NCI-H1417 treated with DMSO at 0.1 percent for 48 hours (cell line): Measurements from ENCODE around the gene PSTPIP2.
"Not testable (repeated sequence)": the region's sequence is repeated elsewhere in the genome, so short reads cannot be mapped to it uniquely, and the experiment has no call there.

ENCODE experiments used
- DNase-seq: peaks from one replicate; lab custom pipeline; 2025; lab: John Stamatoyannopoulos, UW

PSTPIP2 gene

DNA sequence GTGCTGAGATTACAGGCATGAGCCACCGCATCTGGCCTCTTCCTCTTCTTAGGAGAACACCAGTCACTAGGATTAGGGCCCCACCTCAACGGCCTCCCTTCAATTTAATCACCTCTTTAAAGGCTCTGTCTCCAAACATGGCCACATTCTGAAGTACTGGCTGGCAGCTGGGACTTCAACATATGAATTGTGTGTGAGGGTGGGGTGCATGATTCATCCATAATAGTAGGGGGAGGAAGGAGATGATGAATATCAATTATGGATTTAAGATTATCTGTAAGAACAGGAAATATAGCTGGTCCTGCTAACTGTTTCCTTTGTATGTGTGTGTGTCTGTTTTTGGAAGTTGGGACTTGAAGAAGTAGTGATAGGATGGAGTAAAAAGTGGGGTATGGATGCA lies 90.2 kb downstream of the PSTPIP2 start:
- DNase-seq: no peak

GRCh38 chr18:45980229-45980628 lies 91.8 kb downstream of the PSTPIP2 start:
- no peak for DNase-seq

DNA sequence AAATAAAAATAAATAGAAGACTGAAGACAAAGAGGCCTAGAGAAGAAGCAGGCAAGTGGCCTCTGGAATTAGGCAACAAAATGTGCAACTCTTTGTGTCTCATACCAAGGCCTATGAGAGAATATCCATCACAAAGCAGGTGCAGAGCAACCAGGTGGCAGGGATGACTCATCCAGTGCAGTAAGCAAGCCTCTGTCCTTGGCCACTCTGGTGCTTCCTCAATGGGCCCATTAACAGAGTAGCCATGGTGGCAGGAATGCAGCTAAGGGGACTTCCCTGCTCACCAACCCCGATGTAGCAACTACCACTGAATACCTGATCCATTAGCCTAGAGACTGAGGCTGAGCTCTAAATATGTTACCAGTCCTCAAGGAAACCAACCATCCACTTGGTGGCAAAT lies 94.0 kb downstream of the PSTPIP2 start:
- no peak for DNase-seq

GRCh38 chr18:45976974-45977373 lies 95.1 kb downstream of the PSTPIP2 start:
- DNase-seq: no peak

GRCh38 chr18:45976566-45976965 lies 95.5 kb downstream of the PSTPIP2 start:
- DNase-seq: no peak

DNA sequence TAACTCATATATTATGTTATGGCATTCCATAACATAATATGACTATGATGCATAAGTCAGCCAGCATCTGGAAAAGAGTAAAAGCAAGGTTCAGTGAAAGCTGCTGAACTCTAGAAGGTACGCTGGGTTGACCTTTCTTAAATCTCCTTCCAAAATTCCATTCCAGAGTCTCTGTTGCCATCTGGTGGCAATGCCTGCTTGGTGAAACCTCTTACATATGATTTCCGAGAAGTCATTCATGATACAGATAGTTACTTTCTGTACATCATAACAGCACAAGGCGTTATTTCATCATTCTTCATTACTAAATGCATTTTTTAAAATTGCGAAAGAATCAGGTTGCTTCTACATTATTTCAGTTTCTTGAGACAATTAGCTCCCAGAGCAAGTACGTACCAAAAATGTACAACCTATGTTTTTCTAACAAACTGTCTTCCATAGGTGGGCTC lies 97.9 kb downstream of the PSTPIP2 start:
- DNase-seq: peak; percentile 55

DNA sequence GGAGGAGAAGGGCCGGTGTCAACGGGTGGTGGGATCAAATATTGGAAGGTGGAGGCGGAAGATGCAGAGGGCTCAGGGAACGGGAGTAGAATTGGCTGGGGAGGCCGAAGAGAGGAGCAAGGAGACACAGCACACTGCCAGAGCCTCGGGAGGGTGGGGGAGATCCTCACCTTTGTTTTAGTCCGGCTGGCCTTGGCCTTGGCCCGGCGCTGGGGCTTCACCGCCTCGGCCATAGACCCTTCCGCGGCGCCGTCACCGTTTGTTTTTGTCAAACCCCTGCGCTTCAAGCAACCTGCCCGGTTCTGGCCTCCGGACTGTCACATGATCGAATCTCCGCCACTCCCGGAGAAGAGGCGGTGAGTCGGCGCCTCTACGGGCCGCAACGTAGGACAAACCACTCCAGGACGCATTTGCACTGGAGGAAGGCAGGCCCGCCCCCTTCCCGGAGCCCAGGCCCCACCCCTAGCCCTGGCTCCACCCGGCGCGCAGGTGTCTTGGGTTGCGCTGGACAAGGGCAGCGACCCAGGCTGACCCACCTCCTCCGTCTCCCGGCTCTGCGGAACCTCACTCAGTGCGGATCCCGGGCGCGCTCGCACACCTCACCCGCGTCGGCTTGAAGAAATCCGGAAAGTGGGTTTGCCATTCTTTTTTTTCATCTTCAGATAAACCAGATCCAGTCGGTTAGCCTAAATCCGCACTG lies 104.9 kb downstream of the PSTPIP2 start, which contains the start of gene EPG5:
TSS of gene EPG5 (minus strand) at position 323 of the 700 bp plus-strand sequence. CDS start at position 233, 90 bp downstream.
- peak; percentile 91 for DNase-seq

GRCh38 chr18:45964913-45965312 lies 107.1 kb downstream of the PSTPIP2 start:
- not testable (repeated sequence) for DNase-seq

GRCh38 chr18:45962866-45963265 lies 109.2 kb downstream of the PSTPIP2 start:
- no peak for DNase-seq

DNA sequence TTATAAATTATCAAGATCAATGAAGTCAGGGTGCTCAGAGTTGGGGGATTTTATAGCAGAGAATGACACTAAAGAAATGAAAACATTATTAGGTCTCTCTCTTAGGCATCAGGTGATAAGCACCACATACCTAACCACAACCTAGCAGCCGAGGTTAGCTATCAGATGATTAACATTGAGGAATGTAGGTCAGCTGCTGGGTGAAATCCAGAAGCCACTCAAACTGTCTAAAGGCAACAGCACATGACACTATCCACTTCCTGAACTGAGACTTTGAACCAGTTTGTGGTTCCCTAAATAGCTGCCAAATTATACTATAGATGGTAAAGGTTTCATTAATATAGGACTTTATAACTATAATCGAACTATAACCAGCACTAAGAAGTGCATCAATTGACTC lies 109.6 kb downstream of the PSTPIP2 start:
- no peak for DNase-seq

DNA sequence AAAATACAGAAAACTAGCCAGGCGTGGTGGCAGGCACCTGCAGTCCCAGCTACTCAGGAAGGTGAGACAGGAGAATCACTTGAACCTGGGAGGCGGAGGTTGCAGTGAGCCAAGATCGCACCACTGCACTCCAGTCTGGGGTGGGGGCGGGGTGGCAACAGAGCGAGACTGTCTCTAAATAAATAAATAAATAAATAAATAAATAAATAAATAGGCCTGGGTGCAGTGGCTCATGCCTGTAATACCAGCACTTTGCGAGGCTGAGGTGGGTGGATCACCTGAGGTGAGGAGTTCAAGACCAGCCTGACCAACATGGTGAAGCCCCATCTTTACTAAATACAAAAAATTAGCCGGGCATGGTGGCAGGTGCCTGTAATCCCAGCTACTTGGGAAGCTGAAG lies 112.6 kb downstream of the PSTPIP2 start:
- DNase-seq: not testable (repeated sequence)

DNA sequence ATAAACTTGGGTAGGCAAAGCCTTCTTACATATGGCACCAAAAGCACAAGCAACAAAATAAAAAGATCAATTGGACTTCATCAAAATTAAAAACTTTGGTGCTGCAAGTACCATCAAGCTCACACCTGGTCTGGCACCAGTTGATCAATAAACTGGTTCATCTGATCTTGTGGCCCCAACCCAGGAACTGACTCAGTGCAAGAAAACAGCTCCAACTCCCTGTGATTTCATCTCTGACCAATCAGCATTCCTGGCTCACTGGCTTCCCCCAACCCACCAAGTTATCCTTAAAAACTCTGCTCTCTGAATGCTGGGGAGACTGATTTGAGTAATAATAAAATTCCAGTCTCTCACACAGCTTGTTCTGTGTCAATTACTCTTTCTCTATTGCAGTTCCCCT lies 113.3 kb downstream of the PSTPIP2 start:
- no peak for DNase-seq

GRCh38 chr18:45958027-45958426 lies 114.0 kb downstream of the PSTPIP2 start:
- no peak for DNase-seq

DNA sequence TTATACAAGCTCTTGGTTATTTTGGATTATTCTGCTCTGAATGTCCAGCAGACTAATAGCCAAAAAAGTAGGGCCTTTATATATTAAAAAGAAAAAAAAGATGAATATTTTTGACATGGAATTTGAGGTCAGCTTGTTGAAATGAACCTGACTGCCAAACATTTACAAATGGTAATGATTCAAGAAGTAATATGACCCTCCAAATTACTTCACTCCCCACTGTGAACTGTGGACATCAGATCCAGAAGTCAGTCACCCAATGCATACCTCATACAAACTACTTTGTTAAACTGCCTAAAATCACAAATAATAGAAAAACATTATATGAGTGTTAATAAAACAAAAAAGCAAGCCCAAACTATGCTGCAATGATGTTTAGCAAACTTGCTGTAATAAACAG lies 115.0 kb downstream of the PSTPIP2 start:
- DNase-seq: no peak

- no peak for DNase-seq
Observed at GRCh38 chr18:45954070-45954934, 117.8 kb downstream of the PSTPIP2 start.

GRCh38 chr18:45951016-45951714 lies 120.9 kb downstream of the PSTPIP2 start:
- DNase-seq: no peak

GRCh38 chr18:45945669-45946068 lies 126.4 kb downstream of the PSTPIP2 start:
- no peak for DNase-seq

DNA sequence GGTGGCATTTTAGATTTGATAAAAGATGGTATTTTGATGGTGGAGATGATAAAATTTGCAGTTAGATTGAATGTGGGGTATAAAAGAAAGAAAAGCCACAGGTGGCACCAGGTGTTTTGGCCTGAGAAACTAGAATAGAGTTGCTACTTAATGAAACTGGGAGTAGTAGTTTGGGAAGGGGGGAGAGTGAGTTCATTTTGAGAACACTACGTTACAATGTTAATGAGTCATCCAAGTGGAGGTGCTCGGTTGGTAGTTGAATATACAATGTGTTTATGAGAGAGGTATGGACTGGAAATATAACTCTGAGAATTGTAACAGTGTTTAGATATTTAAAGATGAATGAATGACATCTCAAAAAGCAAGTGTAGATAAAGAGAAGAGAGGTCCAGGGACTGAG lies 131.3 kb downstream of the PSTPIP2 start:
- DNase-seq: no peak

- DNase-seq: no peak
Observed at GRCh38 chr18:45939236-45939635, 132.8 kb downstream of the PSTPIP2 start.

GRCh38 chr18:45938488-45938935 lies 133.5 kb downstream of the PSTPIP2 start:
- DNase-seq: no peak

DNA sequence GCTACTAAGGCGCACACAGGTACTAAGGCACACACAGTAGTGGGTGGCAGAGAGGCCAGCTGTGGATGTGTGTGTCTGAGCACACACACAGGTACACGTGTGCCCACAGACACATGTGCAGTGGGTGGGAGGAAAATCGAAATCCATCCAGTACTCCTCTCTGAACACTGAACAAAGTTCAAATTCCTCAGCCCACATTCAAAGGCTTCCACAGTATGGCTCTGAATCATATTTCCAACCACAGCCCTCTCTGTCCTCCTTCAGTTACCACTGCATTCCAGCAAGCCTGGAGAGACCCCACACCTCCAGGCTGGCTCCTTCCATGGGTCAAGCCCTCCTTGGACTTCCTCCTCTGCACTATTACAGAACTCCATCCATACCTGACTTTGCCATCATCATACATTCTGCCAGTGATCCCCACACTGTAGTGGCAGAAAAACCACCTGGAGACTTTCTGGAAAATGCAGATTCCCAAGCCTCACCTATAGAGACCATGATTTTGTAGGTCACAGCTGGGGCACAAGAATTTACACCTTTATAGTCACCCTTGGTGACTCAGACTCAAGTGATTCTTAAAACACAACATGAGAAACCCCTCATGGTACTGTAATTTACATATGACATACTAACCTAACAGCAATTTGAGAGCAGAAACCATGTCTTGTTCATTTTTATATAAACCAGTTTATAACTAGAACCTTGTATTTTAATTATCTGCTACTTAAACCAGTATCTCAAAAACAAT lies 136.3 kb downstream of the PSTPIP2 start:
- DNase-seq: no peak
